Measurements from ENCODE around the gene DUSP28. TPM values are rescaled to one million over a fixed set of nuclear protein-coding genes. Genes with fewer than 3 reads are reported as not detected.
A peak's percentile ranks its signal among the peaks of the same experiment; 100 is the strongest.
"Not testable (repeated sequence)": the region's sequence is repeated elsewhere in the genome, so short reads cannot be mapped to it uniquely, and the experiment has no call there.

The DUSP28 gene
- total RNA-seq, 1 donor from 2014 or later: 54.0 TPM

DNA sequence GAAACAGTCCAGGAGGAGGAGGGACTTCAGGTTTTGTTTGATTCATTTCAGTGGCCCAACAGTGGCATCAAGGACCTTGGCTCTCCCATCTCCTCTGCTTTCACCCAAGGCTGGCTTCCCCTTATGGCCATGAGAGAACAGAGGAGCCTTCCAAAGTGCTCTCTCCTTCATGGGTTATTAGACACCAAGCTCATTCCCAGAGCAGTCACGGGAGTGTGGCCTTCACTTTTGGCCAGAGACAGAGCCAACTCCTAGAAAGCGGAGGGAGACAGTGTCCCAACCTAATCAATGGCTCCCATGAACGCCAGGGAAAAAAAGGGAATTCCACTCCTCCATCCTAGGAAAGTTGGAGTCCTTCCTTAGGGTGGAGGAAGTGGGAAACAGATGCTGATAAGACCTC lies 871 bp upstream of the DUSP28 start:
- no peak for DNase-seq (ENCODE audit: low read depth)

DNA sequence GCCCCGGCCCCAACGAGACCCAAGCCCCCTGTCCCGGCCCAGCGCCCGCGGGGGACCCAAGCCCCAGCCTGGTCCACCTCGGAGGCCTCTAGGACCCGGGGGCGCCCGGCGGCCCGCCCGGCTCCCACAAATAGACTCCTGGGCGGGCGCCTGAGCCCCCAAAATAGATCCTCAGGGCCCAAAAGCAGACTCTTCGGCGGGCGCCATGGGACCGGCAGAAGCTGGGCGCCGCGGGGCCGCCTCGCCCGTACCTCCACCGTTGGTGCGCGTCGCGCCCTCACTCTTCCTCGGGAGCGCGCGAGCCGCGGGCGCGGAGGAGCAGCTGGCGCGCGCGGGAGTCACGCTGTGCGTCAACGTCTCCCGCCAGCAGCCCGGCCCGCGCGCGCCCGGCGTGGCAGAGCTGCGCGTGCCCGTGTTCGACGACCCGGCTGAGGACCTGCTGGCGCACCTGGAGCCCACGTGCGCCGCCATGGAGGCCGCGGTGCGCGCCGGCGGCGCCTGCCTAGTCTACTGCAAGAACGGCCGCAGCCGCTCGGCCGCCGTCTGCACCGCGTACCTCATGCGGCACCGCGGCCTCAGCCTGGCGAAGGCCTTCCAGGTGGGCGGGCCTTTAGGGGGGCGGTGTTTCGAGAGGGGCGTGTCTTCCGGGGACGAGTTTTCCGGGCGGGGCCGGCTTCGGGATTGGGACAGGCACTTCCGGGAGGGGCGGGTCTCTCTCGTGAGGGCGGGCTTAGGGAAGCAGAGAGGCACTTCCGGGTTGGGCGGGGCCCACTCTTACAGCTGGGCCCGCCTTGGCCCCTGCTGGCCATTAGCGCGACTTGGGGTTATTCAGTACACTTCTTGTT lies 545 bp downstream of the DUSP28 start:
- DNase-seq (ENCODE audit: low read depth): peak; percentile 99

DNA sequence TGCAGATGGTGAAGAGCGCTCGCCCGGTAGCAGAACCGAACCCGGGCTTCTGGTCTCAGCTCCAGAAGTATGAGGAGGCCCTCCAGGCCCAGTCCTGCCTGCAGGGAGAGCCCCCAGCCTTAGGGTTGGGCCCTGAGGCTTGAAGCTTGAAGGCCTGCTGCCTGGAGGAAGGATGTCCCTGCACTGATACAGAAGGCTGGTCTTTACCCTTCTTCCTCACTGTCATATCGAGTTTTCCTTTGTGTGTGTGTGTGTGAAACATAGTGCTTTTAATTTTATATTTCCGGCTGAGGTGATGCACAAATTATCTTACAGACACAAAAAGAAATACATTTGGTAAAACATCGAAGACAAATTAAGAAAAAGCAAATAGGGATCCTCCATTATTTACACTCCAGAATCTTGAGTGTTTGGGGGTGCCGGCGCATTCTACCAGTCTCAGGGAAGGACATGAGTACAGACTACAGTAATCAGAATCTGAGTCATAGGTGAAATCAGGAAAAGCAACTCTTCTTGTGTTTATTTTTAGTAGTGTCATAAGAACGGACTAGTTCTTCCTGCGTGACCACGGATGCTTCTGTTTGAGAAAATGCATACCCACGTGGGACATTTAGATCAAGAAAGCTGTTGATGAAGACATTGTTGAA lies 1.3 kb downstream of the DUSP28 start:
- DNase-seq (ENCODE audit: low read depth): peak; percentile 67

DNA sequence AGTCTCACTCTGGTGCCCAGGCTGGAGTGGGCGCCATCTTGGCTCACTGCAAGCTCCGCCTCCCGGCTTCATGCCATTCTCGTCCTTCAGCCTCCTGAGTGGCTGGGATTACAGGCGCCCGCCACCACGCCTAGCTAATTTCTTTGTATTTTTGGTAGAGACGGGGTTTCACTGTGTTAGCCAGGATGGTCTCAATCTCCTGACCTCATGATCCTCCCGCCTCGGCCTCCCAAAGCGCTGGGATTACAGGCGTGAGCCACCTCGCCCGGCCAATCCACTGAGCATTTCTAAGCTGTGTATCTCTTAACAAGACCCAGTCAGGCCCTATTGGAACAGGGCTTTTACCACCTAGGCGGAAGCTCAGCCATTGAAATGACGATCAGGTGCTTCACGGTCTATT lies 3.1 kb downstream of the DUSP28 start:
- not testable (repeated sequence) for DNase-seq (ENCODE audit: low read depth)

DNA sequence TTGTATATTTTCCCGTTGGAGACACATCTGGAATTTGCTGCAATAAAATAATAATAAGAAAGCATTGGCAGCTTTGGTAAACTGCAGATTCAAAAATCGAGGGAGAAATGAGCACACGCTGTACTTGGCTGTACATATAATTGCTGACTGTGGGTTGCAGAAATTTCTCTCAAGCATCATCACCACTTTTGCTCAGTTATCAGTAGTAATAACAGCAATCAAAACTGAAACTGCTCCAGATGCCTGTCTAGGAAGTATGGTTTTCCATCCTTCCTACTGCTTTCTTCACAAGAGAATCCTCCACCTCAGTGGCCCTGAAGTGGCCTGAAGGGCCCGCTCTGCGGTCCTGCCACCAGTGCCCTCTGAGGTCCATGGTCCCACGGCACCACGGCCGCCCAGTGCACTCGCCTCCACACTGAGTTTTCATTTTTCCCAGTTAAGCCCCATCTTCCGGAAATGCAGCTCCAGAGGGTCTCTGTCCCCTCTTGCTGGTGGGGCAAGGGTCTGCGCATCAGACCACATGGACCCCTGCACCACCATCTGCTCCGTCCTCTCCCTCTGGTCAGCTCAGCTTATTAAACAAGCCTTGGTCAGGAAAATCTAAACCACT lies 3.9 kb downstream of the DUSP28 start:
- no peak for DNase-seq (ENCODE audit: low read depth)

DNA sequence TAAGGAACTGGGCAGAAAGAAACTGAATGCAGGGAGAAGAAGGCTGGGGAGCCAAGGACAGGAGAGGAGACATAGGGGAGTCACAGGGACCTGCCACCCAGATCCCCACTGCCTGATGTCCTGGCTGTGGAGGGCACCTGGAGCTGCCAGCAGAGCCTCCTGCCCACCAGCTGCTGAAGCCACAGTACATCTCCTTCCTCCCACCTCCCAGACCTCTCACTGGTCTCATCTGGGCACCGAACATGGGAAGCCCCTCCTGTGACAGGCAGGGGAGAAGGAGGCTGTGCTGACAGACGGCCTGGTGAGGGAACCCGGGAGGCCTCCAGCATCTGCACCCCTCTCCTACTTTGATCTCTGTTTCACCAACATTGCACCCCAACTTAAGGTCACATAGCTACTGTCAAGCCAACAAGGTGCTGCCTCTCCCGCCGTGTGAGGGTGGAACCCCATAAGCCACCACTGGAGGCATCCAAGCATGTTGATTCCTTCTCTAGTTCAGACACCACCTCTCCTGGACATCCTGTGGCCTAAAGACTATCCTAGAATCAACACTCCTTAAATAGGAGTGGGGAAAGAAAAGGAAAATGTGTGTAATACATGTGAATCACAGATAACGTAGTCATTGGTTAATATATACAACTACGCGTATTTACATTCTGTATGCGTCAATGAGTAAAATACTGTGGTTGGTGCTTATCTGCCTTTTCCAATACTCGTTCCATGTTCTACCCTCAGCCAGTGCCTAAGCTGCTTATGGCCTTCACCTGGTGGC lies 4.6 kb downstream of the DUSP28 start:
- no peak for DNase-seq (ENCODE audit: low read depth)

DNA sequence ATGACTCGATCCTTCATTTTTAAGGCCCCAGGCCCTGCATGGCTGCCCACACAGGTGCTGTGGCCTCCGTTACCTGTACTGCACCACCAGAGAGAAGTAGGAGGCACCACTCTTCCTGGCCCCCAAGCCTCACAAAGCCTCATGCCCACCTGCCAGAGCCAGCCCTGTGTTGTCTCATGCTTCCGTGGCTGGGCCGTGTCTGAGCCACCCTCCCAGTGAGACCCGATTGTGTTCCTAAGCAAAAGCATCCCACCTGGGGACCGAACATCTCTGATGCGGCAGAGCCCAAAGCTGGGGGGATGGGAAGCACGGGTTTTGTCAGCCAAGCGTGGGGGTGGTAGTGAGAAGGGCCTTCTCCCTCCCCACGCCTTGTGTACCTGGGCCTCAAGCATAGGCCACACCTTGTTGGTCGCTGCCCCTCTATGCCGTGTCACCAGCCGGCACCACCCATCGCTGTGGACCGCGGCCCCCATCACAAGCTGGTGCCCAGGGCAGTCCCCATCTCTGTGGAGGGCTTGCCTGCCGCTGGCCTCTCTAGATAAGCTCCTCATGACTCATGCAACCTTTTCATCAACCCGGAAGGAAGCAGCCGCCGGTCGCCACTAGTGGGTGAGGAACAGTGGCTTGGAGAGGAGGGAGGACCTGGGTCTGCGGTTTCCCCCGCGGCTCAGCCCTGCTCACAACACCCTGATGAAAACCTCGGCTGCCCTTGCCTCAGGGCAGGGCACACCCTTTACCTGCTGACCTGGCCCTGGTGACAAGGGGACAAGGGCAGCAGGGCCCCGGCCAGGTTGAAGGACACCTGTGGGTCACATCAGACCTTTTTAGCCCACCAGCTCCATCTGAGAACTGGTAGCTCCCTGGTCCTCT lies 5.4 kb downstream of the DUSP28 start:
- peak; percentile 55 for DNase-seq (ENCODE audit: low read depth)

DNA sequence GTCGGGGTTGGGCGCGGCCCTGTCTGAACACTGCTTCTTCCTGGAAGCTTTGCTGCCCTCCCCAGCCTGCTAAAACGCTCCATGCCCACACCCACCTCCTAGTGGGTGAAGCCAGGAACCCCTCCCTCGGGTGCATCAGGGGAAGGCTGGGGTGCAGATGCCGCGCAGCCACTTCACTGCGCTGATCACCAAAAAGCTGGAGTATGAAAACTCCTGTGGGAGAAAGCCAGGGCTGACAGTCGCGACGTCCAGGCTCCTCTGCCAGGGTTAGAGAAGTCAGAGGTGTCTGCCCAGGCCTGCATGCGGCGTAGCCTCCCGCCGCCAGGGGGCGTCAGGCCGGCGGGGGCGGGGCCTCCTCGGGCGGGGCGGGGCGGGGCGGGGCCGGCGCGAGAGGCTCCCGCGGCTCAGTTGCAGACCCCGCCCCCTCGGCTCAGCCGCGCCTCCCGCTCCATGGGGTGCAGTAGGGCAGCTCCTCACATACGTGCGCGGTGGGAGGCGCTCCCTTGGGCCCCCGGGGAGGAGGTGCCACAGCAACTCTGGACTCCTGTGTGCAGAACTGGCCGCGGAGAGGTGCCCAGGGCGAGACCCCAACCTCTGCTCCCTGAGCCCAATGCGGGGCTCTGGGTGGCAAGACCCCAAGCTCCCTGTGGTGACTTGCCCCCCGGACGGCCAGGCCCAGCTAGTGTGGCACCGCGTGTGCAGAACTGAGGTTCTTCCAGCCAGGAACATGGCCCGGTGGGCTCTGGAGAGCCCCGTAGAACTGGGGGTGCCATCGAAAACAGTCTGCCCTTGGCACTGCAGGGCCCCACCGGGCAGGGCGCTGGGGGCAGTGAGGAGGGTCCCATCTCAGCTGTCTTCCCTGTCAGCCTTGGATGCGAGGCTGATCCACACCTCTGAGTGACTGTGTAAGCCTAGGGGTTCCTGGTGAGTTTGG lies 6.3 kb downstream of the DUSP28 start:
- DNase-seq (ENCODE audit: low read depth): peak; percentile 70

DNA sequence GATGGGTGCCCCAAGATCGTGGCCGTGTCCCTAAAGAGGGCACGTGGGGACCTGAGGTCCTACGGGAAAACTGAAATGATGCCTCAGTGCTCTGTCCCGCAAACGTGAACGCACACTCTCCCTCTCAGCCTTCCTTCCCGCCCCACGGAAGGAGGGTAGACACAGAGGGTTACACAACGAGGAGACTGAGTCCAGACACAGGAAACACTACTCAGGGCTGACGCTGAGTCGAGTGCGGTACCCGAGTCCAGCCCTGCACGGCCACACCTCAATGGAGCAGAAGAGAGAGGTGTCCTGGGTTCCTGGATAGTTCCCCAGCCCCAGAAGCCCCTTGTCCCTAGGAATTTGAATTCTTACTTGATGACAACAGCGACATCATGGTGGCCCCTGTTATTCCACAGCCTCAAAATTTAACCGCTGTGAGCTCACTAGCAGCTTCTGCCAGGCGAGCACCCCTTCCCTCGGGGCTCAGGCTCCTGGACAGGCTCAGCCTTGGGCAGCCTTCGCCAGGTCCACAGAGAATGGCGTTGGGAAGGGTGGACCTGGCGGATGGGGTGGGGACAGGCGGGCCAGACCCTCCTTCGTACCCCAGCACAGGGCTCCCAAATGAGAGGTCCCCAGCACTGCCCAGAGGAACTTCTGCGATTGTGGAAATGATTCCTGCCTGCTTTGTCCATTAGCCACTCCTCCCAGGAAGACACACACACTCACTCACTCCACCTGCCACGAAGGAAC lies 7.1 kb downstream of the DUSP28 start:
- DNase-seq (ENCODE audit: low read depth): no peak

DNA sequence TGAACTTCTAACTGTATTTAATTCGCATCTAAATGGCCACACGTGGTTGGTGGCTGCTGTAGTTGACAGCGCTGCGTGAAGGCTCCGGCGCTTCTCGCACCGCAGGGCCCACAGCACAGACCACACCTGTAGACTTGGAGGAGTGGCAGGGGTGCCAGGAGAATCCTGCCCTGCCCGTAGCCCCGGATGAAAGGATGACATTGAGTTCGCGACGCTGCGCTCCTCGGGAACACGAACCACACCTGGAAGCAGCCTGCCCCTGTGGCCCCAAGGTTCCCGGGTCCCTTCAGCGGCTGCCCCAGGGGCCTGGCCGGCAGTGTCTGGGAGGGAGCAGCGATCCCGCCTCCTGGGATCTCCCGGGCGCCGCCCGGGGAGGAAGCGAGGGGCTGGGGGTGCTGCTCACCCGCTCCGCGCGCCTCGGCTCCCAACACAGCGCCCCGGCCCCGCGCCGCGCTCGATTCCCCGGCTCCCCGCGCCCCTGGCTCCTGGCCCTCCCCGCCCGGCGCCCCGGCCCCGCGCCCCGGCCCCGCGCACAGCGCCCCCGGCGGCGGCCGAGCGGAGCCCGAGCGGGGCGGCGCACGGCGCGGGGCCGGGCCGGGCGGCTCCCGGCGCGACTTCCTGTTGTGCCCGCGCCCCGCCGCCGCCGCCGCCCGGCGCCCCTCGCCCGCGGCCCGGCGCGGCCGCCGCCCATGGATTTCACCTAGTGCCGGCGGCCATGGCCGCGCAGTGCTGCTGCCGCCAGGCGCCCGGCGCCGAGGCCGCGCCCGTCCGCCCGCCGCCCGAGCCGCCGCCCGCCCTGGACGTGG lies 7.9 kb downstream of the DUSP28 start, which contains the start of gene RNPEPL1:
RNPEPL1 (plus strand) TSS at position 613 of the 806 bp plus-strand sequence; CDS start at position 716, 103 bp downstream.
- peak; percentile 50 for DNase-seq (ENCODE audit: low read depth)

DNA sequence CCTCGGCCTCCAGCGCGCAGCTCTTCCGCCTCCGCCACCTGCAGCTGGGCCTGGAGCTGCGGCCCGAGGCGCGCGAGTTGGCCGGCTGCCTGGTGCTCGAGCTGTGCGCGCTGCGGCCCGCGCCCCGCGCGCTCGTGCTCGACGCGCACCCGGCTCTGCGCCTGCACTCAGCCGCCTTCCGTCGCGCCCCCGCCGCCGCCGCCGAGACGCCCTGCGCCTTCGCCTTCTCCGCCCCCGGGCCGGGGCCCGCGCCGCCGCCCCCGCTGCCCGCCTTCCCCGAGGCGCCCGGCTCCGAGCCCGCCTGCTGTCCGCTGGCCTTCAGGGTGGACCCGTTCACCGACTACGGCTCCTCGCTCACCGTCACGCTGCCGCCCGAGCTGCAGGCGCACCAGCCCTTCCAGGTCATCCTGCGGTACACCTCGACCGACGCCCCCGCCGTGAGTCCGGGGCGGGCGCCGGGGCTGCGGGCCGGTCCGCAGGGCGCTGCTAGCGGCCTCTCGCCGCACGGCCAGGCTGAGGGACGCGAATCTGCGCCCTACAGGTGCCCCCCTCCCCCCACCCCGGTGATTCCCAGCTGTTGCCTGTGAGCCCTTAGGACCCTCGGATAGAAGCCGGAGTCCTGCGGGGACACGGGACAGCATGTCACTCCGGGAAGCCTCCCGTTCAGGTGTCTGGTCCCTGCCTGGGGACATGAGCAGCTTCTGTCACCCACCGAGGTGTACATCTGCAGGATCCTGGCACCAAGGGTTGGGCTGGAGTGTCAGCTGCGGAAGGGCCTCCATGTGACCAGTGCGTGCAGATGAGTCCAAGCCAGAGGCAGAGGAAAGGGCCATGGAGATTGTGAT lies 8.7 kb downstream of the DUSP28 start:
- peak; percentile 61 for DNase-seq (ENCODE audit: low read depth)

DNA sequence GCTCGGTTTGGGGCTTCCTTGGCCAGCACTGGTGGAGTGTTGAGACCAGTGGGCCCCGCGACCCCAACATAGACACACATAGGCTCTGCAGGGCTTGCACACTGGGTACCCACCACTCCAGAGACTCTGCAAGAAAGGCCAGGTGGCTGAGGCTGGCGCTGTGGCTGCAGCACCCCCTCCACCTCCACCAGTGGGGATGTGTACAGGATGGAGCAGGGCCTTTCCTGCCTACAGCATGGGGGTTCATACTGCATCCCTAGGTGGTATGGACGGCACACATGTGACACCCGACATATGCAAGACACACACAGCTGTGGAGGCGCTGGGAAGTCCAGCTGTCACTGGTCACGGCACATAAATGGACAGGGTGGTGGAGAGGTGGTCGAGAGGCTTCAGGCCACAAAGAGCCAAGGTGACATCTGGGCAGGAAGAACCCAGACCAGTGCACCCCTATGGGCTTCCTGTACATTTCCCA lies 9.4 kb downstream of the DUSP28 start:
- no peak for DNase-seq (ENCODE audit: low read depth)

DNA sequence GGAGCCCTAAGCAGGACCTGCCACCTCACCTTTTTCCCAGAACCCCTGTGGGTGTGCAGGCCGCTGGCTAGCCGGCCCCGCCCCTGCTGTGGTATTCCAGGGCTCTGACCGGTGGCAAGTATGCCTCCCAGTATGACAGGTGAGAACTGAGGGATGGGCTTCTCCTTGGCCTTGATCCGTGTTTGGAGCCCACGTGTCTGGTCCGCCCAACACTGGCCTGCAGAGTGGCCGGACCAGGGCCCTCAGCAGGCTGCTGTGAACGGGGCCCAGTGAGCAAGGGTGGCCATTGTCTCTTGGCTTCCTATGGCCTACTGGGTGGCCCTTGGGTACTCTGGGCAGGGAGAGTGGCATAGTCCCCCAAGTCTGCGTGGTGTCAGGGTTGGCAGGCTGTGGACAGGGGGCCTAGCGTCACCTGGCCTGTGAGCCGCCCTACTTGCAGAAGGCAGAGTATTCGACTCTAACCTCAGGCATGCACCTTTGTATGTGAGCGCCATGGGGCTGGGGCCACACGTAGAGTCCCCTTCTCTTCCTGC lies 9.9 kb downstream of the DUSP28 start:
- DNase-seq (ENCODE audit: low read depth): no peak

DNA sequence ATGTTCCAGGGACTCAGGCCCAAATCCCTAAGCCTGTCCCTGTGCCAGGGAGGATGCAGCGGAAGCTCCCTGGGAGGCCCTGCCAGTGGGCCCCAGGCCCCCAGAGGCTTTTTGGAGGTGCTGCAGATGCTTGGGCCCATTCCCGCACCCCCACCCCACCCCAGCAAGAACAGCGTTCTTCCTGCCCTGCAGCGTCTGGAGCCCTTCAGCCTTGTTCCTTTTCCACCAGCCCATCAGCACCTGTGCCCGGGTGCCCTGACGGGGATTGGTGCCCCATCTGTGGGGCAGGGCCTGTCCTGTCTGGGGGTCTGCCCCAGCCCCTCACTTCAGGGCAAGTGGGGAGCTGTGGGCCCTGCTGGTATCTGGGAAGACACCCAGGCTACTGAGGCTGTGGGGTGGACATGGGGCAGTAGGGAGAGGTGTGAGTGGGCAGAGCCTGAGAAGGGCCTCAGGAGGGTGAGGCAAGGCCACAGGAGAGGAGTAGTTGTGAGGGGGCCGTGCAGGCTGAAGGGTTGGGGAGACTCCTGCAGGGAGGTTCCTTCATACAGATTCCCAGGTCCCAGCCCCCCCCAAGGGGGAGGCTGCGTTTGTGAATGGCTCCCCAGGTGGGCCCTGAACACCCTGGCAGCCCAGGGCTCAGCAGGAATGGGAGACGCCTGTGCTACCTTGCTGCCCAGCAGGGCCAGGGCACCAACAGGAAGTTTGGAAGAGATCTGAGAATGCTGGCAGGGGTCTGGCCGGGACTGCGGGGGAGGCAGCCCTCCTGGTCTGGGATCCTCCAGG lies 10.6 kb downstream of the DUSP28 start:
- no peak for DNase-seq (ENCODE audit: low read depth)

DNA sequence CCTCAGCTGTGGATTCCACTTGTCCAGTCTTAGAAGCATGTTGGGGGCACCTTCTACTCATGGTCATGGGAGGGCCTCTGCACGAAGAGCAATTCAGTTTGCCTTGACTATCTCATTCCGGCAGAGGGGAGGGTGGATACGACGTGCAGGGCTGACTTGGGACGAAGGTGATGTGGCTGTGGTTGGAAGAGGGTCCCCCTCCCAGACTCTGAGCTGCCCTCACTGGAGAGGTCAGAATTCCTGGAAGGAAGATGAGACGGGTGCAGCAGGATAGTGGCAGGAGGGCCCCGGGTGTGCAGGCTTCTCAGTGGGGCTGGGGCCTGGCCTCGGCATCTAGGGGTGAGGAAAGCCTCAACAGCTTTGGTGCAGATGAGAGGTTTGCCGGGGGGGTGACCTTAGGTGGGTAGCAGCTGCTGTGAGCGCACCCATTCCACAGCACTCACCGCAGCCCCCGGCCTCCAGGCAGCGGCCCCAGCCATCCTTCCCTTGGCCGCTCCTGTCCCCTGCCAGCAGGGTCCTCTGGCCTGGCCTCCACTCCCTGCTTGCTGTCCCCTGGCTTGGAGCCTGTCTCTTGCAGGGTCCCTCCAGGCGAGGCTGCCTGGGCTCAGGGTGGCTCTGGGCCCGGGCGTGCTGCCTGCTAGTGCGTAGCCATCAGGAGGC lies 11.3 kb downstream of the DUSP28 start:
- DNase-seq (ENCODE audit: low read depth): no peak

Data from myocyte (in vitro differentiated cells).